ENCODE data around the gene CEP57L1.

GRCh38 chr6:109087661-109088264 lies 7.5 kb upstream of the CEP57L1 start:
- no peak for TF ChIP-seq CTCF (conservative IDR thresholded peaks at IDR 0.05; ENCODE audit: low read depth in 2 of 2)
- no peak for TF ChIP-seq ZNF331 (CRISPR knock-in tag; IDR thresholded peaks at IDR 0.05; ENCODE audit: low read depth)
- TF ChIP-seq EZH2 (IDR thresholded peaks at IDR 0.05; ENCODE audit: low read depth, unreplicated experiment), result no peak
- TF ChIP-seq POLR2AphosphoS5 (IDR thresholded peaks at IDR 0.05; ENCODE audit: low read depth), result no peak
- TF ChIP-seq EZH2phosphoT487 (IDR thresholded peaks at IDR 0.05; ENCODE audit: unreplicated experiment), result no peak

Measured in GM23338 (cell line).